Testis (tissue), 2 donors: ENCODE data around the gene RHCE.

Experiments used
- CTCF ChIP-seq, 3 experiments: fragments of 450-650 bp in 2 of 3; fragments of 200-600 bp in 1 of 3; sonication (generic) in 1 of 3; IDR thresholded peaks; one replicate each; pipeline ENCODE4 v1.5.1; 2016 to 2019; ENCODE audit warnings: antibody characterized with exemption in 3 of 3, mild to moderate bottlenecking in 2 of 3, moderate library complexity in 1 of 3
- POLR2A ChIP-seq: fragments of 450-650 bp; IDR thresholded peaks from one replicate; pipeline ENCODE4 v1.6.1; 2017; ENCODE audit warnings: antibody characterized with exemption, mild to moderate bottlenecking, moderate library complexity

GRCh38 chr1:25338188-25338981 lies 82.2 kb downstream of the RHCE start, which contains the start of gene TMEM50A:
- no peak for TF ChIP-seq CTCF (IDR thresholded peaks at IDR 0.05)
- peak; percentile 32 for TF ChIP-seq POLR2A
